HG02798 (cell line): ENCODE results near the gene CAP1.

Experiments
- ATAC-seq: cut with Tn5 transposase; IDR thresholded peaks from one replicate; pipeline ENCODE4 v1.9.1; 2021; ENCODE audit warnings: mild to moderate bottlenecking; ENCODE audit not compliant: unreplicated experiment, poor library complexity

The CAP1 gene

DNA sequence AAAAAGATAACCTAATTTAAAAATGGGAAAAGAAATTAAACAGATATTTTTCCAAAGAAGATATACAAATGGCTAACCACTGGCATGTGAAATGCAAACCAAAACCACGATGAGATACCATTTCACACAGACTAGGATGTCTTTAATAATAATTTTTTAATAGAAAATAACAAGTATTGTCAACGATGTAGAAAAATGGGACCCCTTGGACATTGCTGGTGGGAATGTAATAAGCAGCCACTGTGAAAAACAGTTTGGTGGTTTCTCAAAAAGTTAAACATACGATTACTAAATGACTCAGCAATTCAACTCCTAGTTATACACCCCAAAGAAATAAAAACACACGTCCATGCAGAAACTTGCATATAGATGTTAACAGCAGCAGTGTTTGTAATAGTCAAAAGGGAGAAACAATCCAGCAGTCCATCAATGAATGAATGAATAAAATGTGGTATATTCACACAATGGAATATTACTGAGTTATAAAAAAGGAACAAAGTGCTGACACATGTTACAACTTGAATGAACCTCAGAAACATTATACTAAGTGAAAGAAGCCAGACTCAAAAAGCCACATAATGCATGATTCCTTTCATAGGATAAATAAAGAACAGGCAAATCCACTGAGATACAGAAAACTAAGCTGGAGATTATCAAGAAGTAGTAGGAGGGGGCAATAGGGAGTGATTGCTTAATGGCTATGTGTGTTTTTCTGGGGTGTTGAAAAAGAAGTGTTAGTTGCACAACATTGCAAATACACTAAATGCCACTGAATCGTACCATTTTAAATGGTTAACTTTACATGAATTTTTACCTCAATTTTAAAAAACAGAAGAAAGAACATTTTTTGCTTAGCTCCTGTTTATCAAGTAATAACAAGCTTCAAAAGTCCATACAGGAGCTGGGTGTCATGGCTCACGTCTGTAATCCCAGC lies 52.4 kb downstream of the CAP1 start:
- no peak for ATAC-seq

GRCh38 chr1:40094466-40095110 lies 54.1 kb downstream of the CAP1 start:
- no peak for ATAC-seq

GRCh38 chr1:40095806-40096205 lies 55.3 kb downstream of the CAP1 start:
- no peak for ATAC-seq

- ATAC-seq: peak; percentile 21
Observed at GRCh38 chr1:40096646-40096976, 56.1 kb downstream of the CAP1 start.

- ATAC-seq: peak; percentile 92
Observed at GRCh38 chr1:40096977-40097782, 56.7 kb downstream of the CAP1 start, which contains the start of gene PPT1. Gene PPT1 (minus strand): TSS chr1:40097252. CDS start chr1:40097238, 14 bp downstream.

DNA sequence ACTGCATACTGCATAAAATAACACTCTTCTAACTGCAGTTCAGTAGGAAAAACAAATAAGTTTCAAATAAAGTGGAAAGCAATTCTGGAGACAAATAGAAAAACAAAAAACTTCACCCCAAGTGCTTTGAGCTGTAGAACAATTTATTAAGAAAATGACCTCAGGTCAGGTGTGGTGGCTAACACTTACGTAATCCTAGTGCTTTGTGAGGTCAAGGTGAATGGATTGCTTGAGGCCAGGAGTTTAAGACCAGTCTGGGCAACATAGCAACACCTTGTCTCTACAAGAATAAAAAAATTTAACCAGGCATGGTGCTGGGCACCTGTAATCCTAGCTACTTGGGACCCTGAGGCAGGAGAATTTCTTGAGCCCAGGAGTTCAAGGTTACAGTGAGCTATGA lies 61.5 kb downstream of the CAP1 start:
- ATAC-seq: no peak

DNA sequence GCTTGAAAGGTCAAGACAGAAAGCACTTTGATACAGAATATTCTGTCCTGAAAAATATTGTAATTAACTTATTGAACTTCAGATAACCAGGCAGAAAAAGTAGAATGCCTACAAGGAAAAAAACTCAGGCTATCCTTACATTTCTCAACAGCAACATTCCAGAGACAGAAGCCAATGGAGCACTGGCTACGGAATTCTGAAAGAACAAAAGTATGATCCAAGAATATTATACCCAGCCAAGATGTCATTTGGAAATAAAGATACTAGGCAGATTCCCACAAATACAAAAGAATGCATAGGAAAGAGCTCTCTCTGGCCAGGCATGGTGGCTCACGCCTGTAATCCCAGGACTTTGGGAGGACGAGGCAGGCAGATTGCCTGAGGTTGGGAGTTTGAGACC lies 62.4 kb downstream of the CAP1 start:
- ATAC-seq: no peak

GRCh38 chr1:40105028-40105427 lies 64.5 kb downstream of the CAP1 start:
- ATAC-seq: no peak

GRCh38 chr1:40107290-40107959 lies 66.9 kb downstream of the CAP1 start:
- ATAC-seq: no peak

GRCh38 chr1:40110389-40110788 lies 69.9 kb downstream of the CAP1 start:
- no peak for ATAC-seq

- ATAC-seq: no peak
Observed at GRCh38 chr1:40114400-40114799, 73.9 kb downstream of the CAP1 start.

GRCh38 chr1:40120128-40120527 lies 79.6 kb downstream of the CAP1 start:
- no peak for ATAC-seq
